KOPT-K1 (cell line): ENCODE data around the gene UBE2S.

Source experiments
- H3K27ac ChIP-seq: fragments of 200-600 bp; sonication (generic); 2 replicates; pipeline ENCODE4 v1.5.1; 2016; ENCODE audit warnings: antibody characterized with exemption, mild to moderate bottlenecking, low read depth, low read length; ENCODE audit not compliant: poor library complexity, severe bottlenecking
- H3K36me3 ChIP-seq: fragments of 200-600 bp; sonication (generic); 2 replicates; pipeline ENCODE4 v1.5.1; 2017; ENCODE audit warnings: antibody characterized with exemption, mild to moderate bottlenecking, low read length, moderate library complexity; ENCODE audit not compliant: insufficient read depth
- H3K9me3 ChIP-seq: fragments of 200-600 bp; sonication (generic); 2 replicates; pipeline ENCODE4 v1.5.1; 2017; ENCODE audit warnings: antibody characterized with exemption, low read length, mild to moderate bottlenecking; ENCODE audit not compliant: insufficient read depth, poor library complexity, severe bottlenecking

The UBE2S gene

DNA sequence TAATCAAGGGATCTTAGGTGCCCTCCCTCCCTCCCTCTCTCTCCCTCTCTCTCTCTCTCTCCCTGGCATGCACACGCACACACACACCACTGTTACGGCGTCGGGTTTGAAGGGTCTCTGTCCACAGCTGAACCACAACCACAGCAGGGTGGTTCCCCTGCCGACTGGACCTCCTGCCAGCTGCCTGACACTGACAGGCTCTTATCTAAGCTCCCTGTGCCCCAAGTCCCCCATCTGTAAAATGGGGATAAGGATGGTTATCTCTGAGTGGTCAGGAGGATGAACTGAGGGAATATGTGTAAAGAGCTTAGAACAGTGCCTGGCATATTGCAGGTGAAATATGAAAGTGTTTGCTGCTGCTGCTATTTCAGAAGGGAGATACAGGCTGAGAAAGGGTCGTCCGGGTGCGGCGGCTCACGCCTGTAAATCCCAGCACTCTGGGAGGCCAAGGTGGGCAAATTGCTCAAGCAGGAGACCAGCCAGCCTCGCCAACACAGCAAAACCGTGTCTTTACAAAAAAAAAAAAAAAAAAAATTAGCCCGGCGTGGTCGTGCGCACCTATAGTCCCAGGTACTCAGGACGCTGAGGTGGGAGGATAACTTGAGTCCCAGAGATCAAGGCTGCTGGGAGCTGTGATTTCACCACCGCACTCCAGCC, 36.4 kb upstream of the UBE2S start:
- Histone ChIP-seq H3K36me3 (no peaks in the 10 kb centered on the region), H3K27ac (no peak overlapping the region), H3K9me3 (no peaks in the 10 kb centered on the region)

DNA sequence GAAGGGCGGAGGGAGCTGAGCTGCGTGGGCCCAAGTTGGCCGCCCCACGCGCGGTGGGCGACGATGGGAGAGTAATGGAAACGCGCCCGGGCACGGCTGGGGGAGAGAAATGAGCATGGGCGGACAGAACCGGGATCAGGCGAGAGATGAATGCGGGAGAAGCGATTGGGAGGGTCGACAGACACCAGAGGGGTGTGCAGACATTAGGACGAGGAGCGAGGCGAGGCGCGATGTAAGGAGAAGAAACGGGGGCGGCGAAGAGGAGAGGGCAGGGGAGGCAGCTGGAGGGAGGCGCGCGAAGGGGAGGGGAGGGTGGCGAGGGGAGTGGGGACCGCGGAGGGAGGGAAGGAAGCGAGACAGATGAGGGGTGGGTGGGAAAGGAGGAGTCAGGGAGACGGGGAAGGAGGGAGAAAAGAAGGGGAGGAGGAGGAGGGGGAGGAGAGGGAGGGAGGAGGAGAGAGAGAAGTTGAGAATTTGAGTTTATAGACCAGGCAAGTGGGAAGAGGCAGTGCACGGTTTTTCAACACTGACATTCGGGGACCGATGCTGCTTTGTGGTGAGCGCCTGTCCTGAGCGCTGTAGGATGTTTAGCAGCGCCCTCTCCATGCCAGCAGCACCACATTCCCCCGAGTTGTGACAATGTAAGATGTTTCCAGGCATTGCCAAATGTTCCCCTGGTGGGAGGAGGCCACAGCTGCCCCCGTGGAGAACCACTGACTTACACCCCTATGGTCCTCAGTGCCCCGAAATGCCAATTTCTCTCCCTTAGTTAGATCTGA, 35.6 kb upstream of the UBE2S start, which contains the start of gene SHISA7:
TSS of gene SHISA7 (minus strand) at position 256 of the 779 bp plus-strand sequence. CDS start 437 bp downstream, outside the sequence.
- Histone ChIP-seq H3K27ac (no peak within 1 kb of the TSS), H3K9me3 (no peaks in the 10 kb centered on the region)

GRCh38 chr19:55442372-55442961, 34.9 kb upstream of the UBE2S start:
- no peaks in the 10 kb centered on the region for H3K36me3 ChIP-seq
- no peaks in the 10 kb centered on the region for H3K9me3 ChIP-seq
- no peak overlapping the region for H3K27ac ChIP-seq

More for the DNA sequence above, 35.6 kb upstream of the UBE2S start, which contains the start of gene SHISA7:
- H3K36me3 ChIP-seq = no peaks in the 10 kb centered on the region

DNA sequence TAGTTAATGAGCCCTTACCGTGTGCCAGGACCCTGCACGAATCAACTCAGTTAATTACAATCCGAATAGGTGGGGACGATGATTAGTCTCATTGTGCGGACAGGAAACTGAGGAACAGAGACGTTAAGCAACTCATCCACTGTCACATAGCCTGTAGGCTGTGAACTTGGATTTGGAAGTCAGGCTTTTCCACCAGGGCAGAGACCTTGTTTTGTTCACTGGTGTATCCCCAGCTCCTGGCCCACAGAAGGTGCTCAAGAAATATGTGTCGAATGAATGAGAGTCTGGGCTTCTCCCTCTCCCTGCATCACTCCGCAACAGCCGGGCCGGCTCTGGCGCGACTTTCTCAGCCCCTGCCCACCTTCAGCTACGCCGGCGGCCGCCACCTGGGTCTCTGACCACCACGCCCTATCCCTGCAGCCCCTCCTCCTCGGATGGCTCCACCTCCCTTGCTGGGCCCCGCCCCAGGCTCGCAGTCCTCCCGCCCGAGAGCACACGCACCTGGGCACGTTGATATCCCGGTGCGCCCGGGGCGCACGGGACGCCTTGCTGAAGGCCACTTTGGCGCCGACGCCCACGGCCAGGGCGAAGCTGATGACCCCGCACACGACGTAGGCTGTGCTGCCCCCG, 34.2 kb upstream of the UBE2S start:
- H3K36me3 ChIP-seq = no peaks in the 10 kb centered on the region
- no peak overlapping the region for H3K27ac ChIP-seq
- H3K9me3 ChIP-seq = no peaks in the 10 kb centered on the region

DNA sequence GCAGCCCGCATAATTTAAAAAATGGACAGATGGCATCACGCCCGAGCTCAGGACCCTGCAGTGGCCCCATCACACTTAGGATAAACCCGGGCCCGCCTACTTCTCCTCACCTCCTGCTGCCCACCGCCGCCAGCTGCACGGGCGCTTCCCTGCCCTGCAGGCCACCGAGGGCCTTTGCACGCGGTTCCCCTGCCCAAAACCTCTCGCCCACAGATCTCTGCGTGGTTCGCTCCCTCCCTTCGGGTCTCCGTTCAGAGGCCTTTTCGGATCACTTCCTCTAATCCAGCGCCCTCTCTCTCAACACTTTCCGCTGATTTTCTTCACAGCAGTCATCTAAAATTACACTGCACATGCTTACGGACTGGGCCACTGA, 33.7 kb upstream of the UBE2S start:
- no peaks in the 10 kb centered on the region for H3K36me3 ChIP-seq
- no peaks in the 10 kb centered on the region for H3K9me3 ChIP-seq
- H3K27ac ChIP-seq = no peak overlapping the region

GRCh38 chr19:55440411-55441105, 33.0 kb upstream of the UBE2S start:
- Histone ChIP-seq H3K27ac (no peak overlapping the region), H3K36me3 (no peaks in the 10 kb centered on the region), H3K9me3 (no peaks in the 10 kb centered on the region)

DNA sequence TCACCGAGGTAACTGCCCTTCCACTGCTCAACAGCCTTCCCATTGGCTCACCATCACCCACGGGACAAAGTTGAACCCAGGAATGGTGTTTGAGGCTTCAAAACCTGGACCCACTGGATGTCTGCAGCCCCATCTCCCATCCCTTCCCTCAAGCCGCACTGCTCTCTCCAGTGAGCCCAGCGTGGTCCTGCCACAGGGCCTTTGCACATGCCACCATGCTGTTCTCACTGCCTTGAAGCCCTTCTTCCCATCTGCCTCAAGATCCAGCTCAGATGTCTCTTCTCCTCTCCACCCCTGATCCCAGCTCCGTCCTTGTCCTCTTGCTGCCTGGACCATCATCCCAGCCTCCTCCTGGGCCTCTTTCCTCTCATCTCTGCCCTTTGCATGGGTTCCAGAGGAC, 31.5 kb upstream of the UBE2S start:
- Histone ChIP-seq H3K9me3 (no peaks in the 10 kb centered on the region), H3K27ac (no peak overlapping the region), H3K36me3 (no peaks in the 10 kb centered on the region)

GRCh38 chr19:55437410-55437809, 29.8 kb upstream of the UBE2S start:
- Histone ChIP-seq H3K9me3 (no peaks in the 10 kb centered on the region), H3K27ac (no peak overlapping the region), H3K36me3 (no peaks in the 10 kb centered on the region)

- Histone ChIP-seq H3K36me3 (no peaks in the 10 kb centered on the region), H3K27ac (no peak overlapping the region), H3K9me3 (no peaks in the 10 kb centered on the region)
Observed at GRCh38 chr19:55436847-55437246, 29.3 kb upstream of the UBE2S start.

DNA sequence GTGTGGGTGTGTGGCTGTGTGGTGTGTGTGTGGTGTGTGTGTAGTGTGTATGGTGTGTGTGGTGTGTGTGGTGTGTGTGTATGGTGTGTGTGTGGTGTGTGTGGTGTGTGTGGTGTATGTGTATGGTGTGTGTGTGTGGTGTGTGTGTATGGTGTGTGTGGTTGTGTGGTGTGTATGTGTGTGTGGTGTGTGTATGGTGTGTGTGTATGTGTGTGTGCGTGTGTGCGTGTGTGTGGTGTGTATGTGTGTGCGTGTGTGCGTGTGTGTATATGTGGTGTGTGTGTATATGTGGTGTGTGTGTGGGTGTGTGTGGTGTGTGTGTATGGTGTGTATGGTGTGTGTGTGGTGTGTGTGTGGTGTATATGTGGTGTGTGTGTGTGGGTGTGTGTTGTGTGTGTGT, 27.4 kb upstream of the UBE2S start:
- Histone ChIP-seq H3K27ac (no peak overlapping the region), H3K9me3 (peaks cover 6% of the 10 kb centered on the region), H3K36me3 (no peaks in the 10 kb centered on the region)

DNA sequence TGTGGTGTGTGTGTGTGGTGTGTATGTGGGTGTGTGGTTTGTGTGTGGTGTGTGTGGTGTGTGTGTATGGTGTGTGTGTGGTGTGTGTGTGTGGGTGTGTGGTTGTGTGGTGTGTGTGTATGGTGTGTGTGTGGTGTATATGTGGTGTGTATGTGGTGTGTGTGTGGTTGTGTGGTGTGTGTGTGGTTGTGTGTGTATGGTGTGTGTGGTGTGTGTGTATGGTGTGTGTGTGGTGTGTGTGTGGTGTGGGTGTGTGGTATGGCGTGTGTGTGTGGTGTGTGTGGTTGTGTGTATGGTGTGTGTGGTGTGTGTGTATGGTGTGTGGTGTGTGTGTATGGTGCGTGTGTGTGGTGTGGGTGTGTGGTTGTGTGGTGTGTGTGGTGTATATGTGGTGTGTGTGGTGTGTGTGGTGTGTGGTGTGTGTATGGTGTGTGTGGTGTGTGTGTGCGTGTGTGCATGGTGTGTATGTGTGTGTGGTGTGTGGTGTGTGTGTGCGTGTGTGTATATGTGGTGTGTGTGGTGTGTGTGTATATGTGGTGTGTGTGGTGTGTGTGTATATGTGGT, 26.9 kb upstream of the UBE2S start:
- H3K9me3 ChIP-seq = peaks cover 8% of the 10 kb centered on the region
- H3K36me3 ChIP-seq = no peaks in the 10 kb centered on the region
- no peak overlapping the region for H3K27ac ChIP-seq

DNA sequence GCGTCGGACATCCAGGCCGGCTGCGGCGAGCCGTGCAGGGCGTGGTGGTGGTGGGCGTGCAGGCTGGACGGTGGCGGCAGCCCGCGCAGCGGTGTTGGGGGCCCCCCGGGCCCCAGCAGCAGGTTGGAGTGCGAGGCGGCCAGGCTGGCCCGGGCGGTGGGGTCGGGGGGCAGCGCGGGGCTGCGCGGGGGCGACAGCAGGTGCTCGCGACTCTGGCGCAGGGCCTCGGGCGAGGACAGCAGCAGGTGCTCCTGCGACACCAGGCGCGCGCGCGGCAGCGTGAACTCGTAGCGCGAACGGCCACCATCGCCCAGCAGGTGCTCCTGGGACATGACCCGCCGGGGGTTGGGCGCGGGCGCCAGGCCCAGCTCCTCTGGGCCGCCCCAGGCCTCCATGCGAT, 25.7 kb upstream of the UBE2S start:
- Histone ChIP-seq H3K9me3 (peaks cover 8% of the 10 kb centered on the region), H3K27ac (no peak overlapping the region), H3K36me3 (no peaks in the 10 kb centered on the region)

- Histone ChIP-seq H3K27ac (no peak overlapping the region), H3K9me3 (peaks cover 8% of the 10 kb centered on the region), H3K36me3 (no peaks in the 10 kb centered on the region)
Observed at GRCh38 chr19:55432241-55432959, 24.8 kb upstream of the UBE2S start.

- H3K36me3 ChIP-seq = no peaks in the 10 kb centered on the region
- no peak overlapping the region for H3K27ac ChIP-seq
Observed at GRCh38 chr19:55431183-55431582, 23.6 kb upstream of the UBE2S start.

More at GRCh38 chr19:55431183-55431582, 23.6 kb upstream of the UBE2S start:
- H3K9me3 ChIP-seq = peaks cover 8% of the 10 kb centered on the region
